B cell (primary cell): ENCODE measurements around the gene SOX15. TPM values are rescaled to one million over a fixed set of nuclear protein-coding genes. Genes with fewer than 3 reads are reported as not detected.
A peak's percentile ranks its signal among the peaks of the same experiment; 100 is the strongest.

ENCODE experiments used
- ATAC-seq: fragments of 200-7000 bp; cut with Tn5 transposase; one replicate; pipeline ENCODE4 v1.10.0; 2021; ENCODE audit warnings: low read depth, mild to moderate bottlenecking, moderate number of reproducible peaks, moderate library complexity
- CTCF ChIA-PET: fragments of 350-600 bp; sonication (Branson Sonifier 250); formaldehyde crosslinking; loops from one replicate; lab custom pipeline; 2021; ENCODE audit warnings: antibody characterized with exemption, inconsistent platforms; lab: Charles Lee
- POLR2A ChIA-PET: fragments of 350-600 bp; sonication (Branson Sonifier 250); formaldehyde crosslinking; loops from one replicate; lab custom pipeline; 2021; ENCODE audit warnings: antibody characterized with exemption; lab: Charles Lee
- DNase-seq: peaks from one replicate; pipeline ENCODE4 v3.0.0; 2013
- H2AFZ ChIP-seq: 2 replicates; pipeline ENCODE4 v1.6.1; 2012; ENCODE audit warnings: mild to moderate bottlenecking, low read depth, low read length; ENCODE audit not compliant: insufficient read depth, poor library complexity, severe bottlenecking
- H3K27ac ChIP-seq, 2 donors: 1 replicate in 1 of 2; 2 replicates in 1 of 2; pipeline ENCODE4 v1.5.1; 2012 to 2013; ENCODE audit warnings: low read length in 2 of 2, mild to moderate bottlenecking in 2 of 2, moderate library complexity in 1 of 2
- H3K27me3 ChIP-seq, 4 experiments: fragments of 200-600 bp in 1 of 4; sonication (generic) in 1 of 4; replicated peaks in 1 of 4; 1 replicate in 2 of 4; 2 replicates in 2 of 4; pipeline versions ENCODE4 v1.6.1 to v1.7.0; 2013 to 2016; ENCODE audit warnings: low read length in 3 of 4, mild to moderate bottlenecking in 2 of 4, mixed read lengths in 1 of 4, moderate library complexity in 1 of 4; ENCODE audit not compliant: insufficient read depth in 4 of 4, control insufficient read depth in 3 of 4; ENCODE audit errors: control extremely low read depth in 1 of 4
- H3K36me3 ChIP-seq, 2 experiments: replicated peaks in 1 of 2; 1 replicate in 1 of 2; 2 replicates in 1 of 2; pipeline versions ENCODE4 v1.6.1 to v1.7.1; 2013; ENCODE audit warnings: low read length in 1 of 2; ENCODE audit not compliant: insufficient read depth in 2 of 2, control insufficient read depth in 1 of 2; ENCODE audit errors: control extremely low read depth in 1 of 2, extremely low read depth in 1 of 2
- H3K4me1 ChIP-seq, 2 donors: fragments of 200-600 bp in 1 of 2; sonication (generic) in 1 of 2; 1 replicate in 1 of 2; 2 replicates in 1 of 2; pipeline versions ENCODE4 v1.5.1 to v1.6.1; 2013 to 2017; ENCODE audit warnings: low read length in 2 of 2; ENCODE audit not compliant: control insufficient read depth in 2 of 2, insufficient read depth in 2 of 2
- H3K4me2 ChIP-seq: replicated peaks from 2 replicates; pipeline ENCODE3; 2012; ENCODE audit warnings: mild to moderate bottlenecking, low read depth, low read length; ENCODE audit not compliant: poor library complexity, severe bottlenecking
- H3K4me3 ChIP-seq, 5 experiments: fragments of 200-600 bp in 1 of 5; sonication (generic) in 1 of 5; 1 replicate in 3 of 5; 2 replicates in 2 of 5; pipeline versions ENCODE4 v1.5.1 to v1.7.0; 2011 to 2016; ENCODE audit warnings: low read length in 4 of 5, mild to moderate bottlenecking in 4 of 5, low read depth in 2 of 5, control low read depth in 1 of 5, moderate library complexity in 1 of 5; ENCODE audit not compliant: insufficient read depth in 1 of 5; ENCODE audit errors: control extremely low read depth in 1 of 5, extremely low read depth in 1 of 5
- H3K79me2 ChIP-seq: fragments of 200-600 bp; sonication (generic); one replicate; pipeline ENCODE4 v1.6.0; 2016; ENCODE audit warnings: low read length; ENCODE audit not compliant: control insufficient read depth, insufficient read depth
- H3K9ac ChIP-seq: fragments of 200-600 bp; sonication (generic); 2 replicates; pipeline ENCODE4 v1.6.1; 2017; ENCODE audit warnings: mild to moderate bottlenecking, low read length, moderate library complexity
- H3K9me3 ChIP-seq, 3 donors: one replicate each; pipeline versions ENCODE4 v1.6.1 to v1.7.1; 2013; ENCODE audit warnings: low read length in 2 of 3; ENCODE audit not compliant: control insufficient read depth in 2 of 3, insufficient read depth in 1 of 3; ENCODE audit errors: control extremely low read depth in 1 of 3
- H4K20me1 ChIP-seq: 2 replicates; pipeline ENCODE4 v1.6.0; 2012; ENCODE audit warnings: mild to moderate bottlenecking, low read length; ENCODE audit not compliant: insufficient read depth, control insufficient read depth, poor library complexity, severe bottlenecking
- H3K27ac Mint-ChIP-seq: one replicate; pipeline ENCODE4 v1.8.0; 2021; ENCODE audit warnings: mixed read lengths
- H3K27me3 Mint-ChIP-seq: one replicate; pipeline ENCODE4 v1.8.0; 2021; ENCODE audit warnings: mixed read lengths
- H3K4me1 Mint-ChIP-seq: one replicate; pipeline ENCODE4 v1.8.0; 2021; ENCODE audit warnings: mixed read lengths
- H3K4me3 Mint-ChIP-seq: one replicate; pipeline ENCODE4 v1.8.0; 2021; ENCODE audit warnings: mixed read lengths
- H3K9me3 Mint-ChIP-seq: one replicate; pipeline ENCODE4 v1.8.0; 2022; ENCODE audit warnings: mixed read lengths; ENCODE audit not compliant: insufficient read depth
- CTCF ChIP-seq: fragments of 200-600 bp; IDR thresholded peaks from one replicate; pipeline ENCODE4 v1.8.0; 2022; ENCODE audit warnings: antibody characterized with exemption, mild to moderate bottlenecking
- EZH2 ChIP-seq: IDR thresholded peaks from 2 replicates; pipeline ENCODE4 v1.6.1; 2012; ENCODE audit warnings: borderline replicate concordance, low read depth, mild to moderate bottlenecking, moderate library complexity, low read length; ENCODE audit not compliant: insufficient read depth, poor library complexity, severe bottlenecking
- WGBS: methylation state at CpG from one replicate; pipeline ENCODE4 v1.1.5; 2013; ENCODE audit warnings: missing lambda C conversion rate; ENCODE audit not compliant: insufficient coverage; 5-methylcytosine and 5-hydroxymethylcytosine counted together
- intact Hi-C: fragments of 100-400 bp; cut with micrococcal nuclease; formaldehyde crosslinking; loops from one replicate; pipeline ENCODE4 v1.10.0; 2022
- polyA plus RNA-seq: library from polyadenylated mRNA; depleted of rRNA; stranded (reverse); fragments of >200 nt; gene quantifications from 2 replicates; pipeline ENCODE4 v1.2.3, GENCODE V29; 2012
- total RNA-seq, 2 donors: library from RNA; stranded (reverse); fragments of 120-200 nt in 1 of 2; gene quantifications; 1 replicate in 1 of 2; 2 replicates in 1 of 2; pipeline versions ENCODE4 v1.2.3 to v1.2.4, GENCODE V29; 2013 to 2022

Gene SOX15
- total and polyA plus RNA-seq, 2 donors (not counting 1 experiment from before 2014, with no cell fraction given), result 0.18 to 0.96 TPM

DNA sequence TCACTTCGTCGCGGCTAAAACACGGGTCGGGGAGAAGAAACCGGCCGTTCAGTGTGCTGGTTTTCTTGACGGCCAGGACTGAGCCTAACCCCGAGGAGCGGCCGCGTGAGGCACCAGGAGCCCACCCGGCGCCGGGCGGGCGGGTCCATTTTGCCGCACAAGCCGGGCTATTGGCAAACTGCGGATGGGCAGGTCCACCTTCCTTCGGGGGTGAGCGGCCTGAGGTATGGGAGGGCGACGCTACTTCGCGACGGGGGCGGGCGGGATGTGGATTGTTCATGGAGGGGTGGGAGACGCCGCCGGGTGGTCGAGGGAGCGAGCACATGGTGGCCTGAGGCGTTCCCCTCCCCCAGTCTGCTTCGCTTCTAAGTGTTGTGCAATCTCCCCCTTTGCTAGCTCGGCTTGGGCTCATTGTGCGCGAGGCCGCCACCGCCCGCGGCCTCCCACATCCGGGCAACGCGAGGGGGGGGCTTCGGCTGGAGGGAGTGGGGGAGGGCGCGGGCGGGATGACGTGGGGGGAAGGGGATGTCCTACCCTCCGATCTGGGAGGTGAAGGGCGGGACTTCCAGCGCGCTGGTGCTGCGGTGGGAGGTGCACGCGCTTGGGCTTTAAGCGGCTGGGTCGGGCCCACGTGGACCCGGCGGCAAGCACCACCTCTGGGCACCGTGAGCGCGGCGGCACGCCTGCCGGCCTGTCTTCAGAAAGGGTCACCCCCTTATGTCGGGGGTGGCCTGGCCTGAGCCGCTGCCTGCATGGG lies 16.4 kb downstream of the SOX15 start:
- peaks cover 59% of the 10 kb centered on the region for H3K4me1 Mint-ChIP-seq
- no peaks in the 10 kb centered on the region for H3K9me3 Mint-ChIP-seq

More for the DNA sequence above, 16.4 kb downstream of the SOX15 start:
- Histone ChIP-seq H3K9ac (peak overlapping the region; percentile 98), H3K27me3 (no peaks in the 10 kb centered on the region), H3K27ac (peak overlapping the region; percentile 85 to 94), H3K4me1 (peaks cover 22 to 33% of the 10 kb centered on the region in 2 donors), H3K79me2 (peaks cover 40% of the 10 kb centered on the region), H3K9me3 (no peaks in the 10 kb centered on the region), H3K4me2 (peak overlapping the region; percentile 89), H4K20me1 (peaks cover 55% of the 10 kb centered on the region), H2AFZ (no peak overlapping the region), H3K36me3 (peaks cover 24 to 69% of the 10 kb centered on the region in 2 experiments), H3K4me3 (peak overlapping the region; percentile 72 to 98 (median 93))
- H3K27ac Mint-ChIP-seq, result peak overlapping the region; percentile 99
- ChIA-PET POLR2A (interaction anchor here (0.5 to 2.4 kb wide), 15 partner anchors 9 to 598 kb away, joined by 3 to 15 read pairs (median 4); partner anchors contain the start of genes FXR2, MPDU1, POLR2A and SAT2), CTCF (interaction anchor here (1.0 to 4.9 kb wide), 7 partner anchors 9 to 277 kb away, joined by 3 to 21 read pairs (median 12); partner anchors contain the start of genes MPDU1, SENP3 and SOX15)
- intact Hi-C loops, result loop anchor here (2.0 to 10.0 kb wide), 4 partner anchors 171 to 559 kb away; partner anchors contain the start of genes CYB5D1, NAA38, RNASEK and TMEM256
- TF ChIP-seq CTCF (no peak), EZH2 (no peak)
- no peaks in the 10 kb centered on the region for H3K27me3 Mint-ChIP-seq
- under 1% methylated on average over 63 of the region's 71 CpGs for WGBS
- ATAC-seq, result peak; percentile 42
- DNase-seq, result peak; percentile 95
- peak overlapping the region; percentile 94 for H3K4me3 Mint-ChIP-seq
